ENCODE data around the gene PTPRN2. TPM values are rescaled to one million over a fixed set of nuclear protein-coding genes. Genes with fewer than 3 reads are reported as not detected.

The PTPRN2 gene
- total RNA-seq, 1 experiment from 2014 or later: 2.1 TPM

- Histone ChIP-seq H3K4me1 (ENCODE audit: control insufficient read depth in 1 of 2, insufficient read depth in 2 of 2, low read length in 2 of 2) (no peaks in the 10 kb centered on the region), H3K79me2 (ENCODE audit: insufficient read depth, low read length) (no peaks in the 10 kb centered on the region), H3K9ac (ENCODE audit: low read length) (no peak overlapping the region), H4K20me1 (ENCODE audit: insufficient read depth) (no peaks in the 10 kb centered on the region), H2AFZ (ENCODE audit: low read depth, low read length, poor library complexity, severe bottlenecking) (no peak overlapping the region), H3K36me3 (ENCODE audit: control insufficient read depth in 1 of 2, insufficient read depth in 2 of 2, low read length in 2 of 2) (no peaks in the 10 kb centered on the region), H3K9me3 (ENCODE audit: control insufficient read depth in 1 of 2, insufficient read depth in 1 of 2, low read depth in 1 of 2, low read length in 2 of 2) (no peaks in the 10 kb centered on the region), H3K27me3 (ENCODE audit: insufficient read depth, low read length) (no peaks in the 10 kb centered on the region), H3K4me3 (replicated peaks in 1 of 2; ENCODE audit: low read depth in 1 of 2, low read length in 2 of 2) (no peak overlapping the region), H3K4me2 (ENCODE audit: low read length) (no peak overlapping the region), H3K9me2 (ENCODE audit: insufficient read depth) (no peaks in the 10 kb centered on the region), H3K27ac (ENCODE audit: low read depth, low read length) (no peak overlapping the region)
- CTCF ChIA-PET: no interaction called here
- RAD21 ChIA-PET (ENCODE audit: low non-redundant PET in 1 of 2, low total read pairs in 2 of 2, uncharacterized antibody in 2 of 2, unreplicated experiment in 2 of 2): no interaction called here
- DNase-seq (ENCODE audit: low read depth, low spot score) (no peak), ATAC-seq (no peak)
- POLR2A ChIA-PET: no interaction called here
- no TSS peak for BruUV-seq (replicated peaks)
- TF ChIP-seq EGR1 (IDR thresholded peaks at IDR 0.05; ENCODE audit: low read depth) (no peak), REST (IDR thresholded peaks at IDR 0.05; ENCODE audit: low read depth) (no peak), YY1 (IDR thresholded peaks at IDR 0.05; ENCODE audit: extremely low read depth, insufficient replicate concordance, low read depth, low read length) (no peak), EZH2phosphoT487 (IDR thresholded peaks at IDR 0.05; ENCODE audit: borderline replicate concordance) (no peak), ZBTB33 (IDR thresholded peaks at IDR 0.05; ENCODE audit: extremely low read depth, insufficient replicate concordance, low read length) (no peak), CEBPB (IDR thresholded peaks at IDR 0.05; ENCODE audit: low read depth) (no peak), CBX3 (IDR thresholded peaks at IDR 0.05; ENCODE audit: low read depth) (no peak), JUND (IDR thresholded peaks at IDR 0.05) (no peak), ZNF274 (IDR thresholded peaks at IDR 0.05; ENCODE audit: low read depth, low read length) (no peak), ZFX (IDR thresholded peaks at IDR 0.05) (no peak), FOSL1 (IDR thresholded peaks at IDR 0.05; ENCODE audit: low read depth) (no peak), POLR2AphosphoS5 (IDR thresholded peaks at IDR 0.05; ENCODE audit: low read depth, low read length) (no peak), POLR2A (IDR thresholded peaks at IDR 0.05; ENCODE audit: borderline replicate concordance, extremely low read depth, insufficient read depth, insufficient read length) (no peak), CTCF (IDR thresholded peaks at IDR 0.05 in 2 of 3, conservative IDR thresholded peaks at IDR 0.05 in 1 of 3; ENCODE audit: borderline replicate concordance in 1 of 3, insufficient read depth in 1 of 3, low read depth in 2 of 3, low read length in 2 of 3) (no peak), TCF7L2 (IDR thresholded peaks at IDR 0.05; ENCODE audit: borderline replicate concordance, extremely low read depth, insufficient read depth, insufficient read length) (no peak), SP1 (IDR thresholded peaks at IDR 0.05; ENCODE audit: low read depth) (no peak), SRF (IDR thresholded peaks at IDR 0.05; ENCODE audit: low read depth) (no peak), SIN3A (IDR thresholded peaks at IDR 0.05; ENCODE audit: low read depth) (no peak)
- TF ChIP-seq, protein P1, sequence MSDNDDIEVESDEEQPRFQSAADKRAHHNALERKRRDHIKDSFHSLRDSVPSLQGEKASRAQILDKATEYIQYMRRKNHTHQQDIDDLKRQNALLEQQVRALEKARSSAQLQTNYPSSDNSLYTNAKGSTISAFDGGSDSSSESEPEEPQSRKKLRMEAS (IDR thresholded peaks at IDR 0.05): no peak
- TF ChIP-seq, protein P2, sequence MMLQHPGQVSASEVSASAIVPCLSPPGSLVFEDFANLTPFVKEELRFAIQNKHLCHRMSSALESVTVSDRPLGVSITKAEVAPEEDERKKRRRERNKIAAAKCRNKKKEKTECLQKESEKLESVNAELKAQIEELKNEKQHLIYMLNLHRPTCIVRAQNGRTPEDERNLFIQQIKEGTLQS (IDR thresholded peaks at IDR 0.05): no peak
- intact Hi-C loops (cut with micrococcal nuclease): no loop called here
Observed at GRCh38 chr7:158097453-158098124, 490.0 kb downstream of the PTPRN2 start.
